ENCODE data around the gene TASP1.
"Not testable (repeated sequence)": the region's sequence is repeated elsewhere in the genome, so short reads cannot be mapped to it uniquely, and the experiment has no call there.

Gene TASP1

DNA sequence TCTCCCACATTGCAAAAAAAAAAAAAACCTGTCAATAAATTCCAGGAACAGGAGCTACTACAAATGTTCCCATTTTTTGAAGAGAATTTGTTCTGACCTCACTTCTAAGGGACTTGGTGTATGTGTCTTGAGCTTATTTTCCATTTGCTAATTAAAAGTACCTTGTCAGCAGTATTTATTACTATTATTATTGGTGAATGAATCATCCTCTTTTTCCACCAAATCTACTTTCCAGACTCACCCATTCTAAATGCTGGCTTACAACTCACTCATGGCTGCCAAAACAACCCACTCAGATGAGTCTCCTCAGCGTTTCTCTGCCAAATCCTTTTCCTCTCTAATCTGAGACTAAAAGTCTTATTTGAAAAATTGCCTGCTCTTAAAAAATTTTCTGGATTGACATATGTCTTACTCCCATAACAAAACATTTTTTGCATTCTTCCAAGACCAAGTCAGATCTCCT, 33.2 kb upstream of the TASP1 start:
- H3K9ac ChIP-seq (ENCODE audit: low read depth in 1 of 2, low read length in 2 of 2) = no peak overlapping the region
- H3K4me1 ChIP-seq (ENCODE audit: control insufficient read depth in 1 of 2, insufficient read depth in 2 of 2, low read length in 2 of 2) = no peaks in the 10 kb centered on the region
- H3K4me3 ChIP-seq (ENCODE audit: low read depth in 1 of 2, low read length in 2 of 2) = no peak overlapping the region
- H3K9me3 ChIP-seq (ENCODE audit: control insufficient read depth in 1 of 2, low read length in 2 of 2) = no peaks in the 10 kb centered on the region
- H3K36me3 ChIP-seq (ENCODE audit: control insufficient read depth in 1 of 2, insufficient read depth in 2 of 2, low read length in 2 of 2) = no peaks in the 10 kb centered on the region
- no peaks in the 10 kb centered on the region for H3K27me3 ChIP-seq (ENCODE audit: control insufficient read depth in 1 of 2, insufficient read depth in 2 of 2, low read length in 2 of 2)
- no peak overlapping the region for H3K27ac ChIP-seq (ENCODE audit: low read depth, low read length)

DNA sequence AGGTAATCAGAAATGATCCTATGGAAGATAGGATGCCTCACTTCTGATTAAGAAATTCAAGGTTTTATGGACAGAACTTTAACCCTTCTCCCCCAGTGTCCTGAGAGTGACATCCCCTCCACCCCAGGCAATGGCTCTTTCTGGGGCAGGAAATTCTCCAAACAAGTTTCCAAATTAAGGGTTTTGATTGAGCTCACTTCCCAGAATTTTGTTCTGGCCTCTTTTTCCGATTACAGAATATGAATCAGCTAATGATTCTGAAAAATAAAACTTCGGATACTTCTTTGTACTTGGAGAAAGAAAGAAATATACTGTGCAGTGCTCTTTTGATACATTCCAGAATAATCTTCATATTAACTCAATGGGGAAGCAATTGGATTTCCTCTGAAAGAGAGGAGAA, 32.8 kb upstream of the TASP1 start:
- no peak overlapping the region for H3K27ac ChIP-seq (ENCODE audit: low read depth, low read length)
- no peaks in the 10 kb centered on the region for H3K4me1 ChIP-seq (ENCODE audit: control insufficient read depth in 1 of 2, insufficient read depth in 2 of 2, low read length in 2 of 2)
- H3K9me3 ChIP-seq (ENCODE audit: control insufficient read depth in 1 of 2, low read length in 2 of 2) = no peaks in the 10 kb centered on the region
- H3K4me3 ChIP-seq (ENCODE audit: low read depth in 1 of 2, low read length in 2 of 2) = no peak overlapping the region
- no peaks in the 10 kb centered on the region for H3K36me3 ChIP-seq (ENCODE audit: control insufficient read depth in 1 of 2, insufficient read depth in 2 of 2, low read length in 2 of 2)
- no peak overlapping the region for H3K9ac ChIP-seq (ENCODE audit: low read depth in 1 of 2, low read length in 2 of 2)
- no peaks in the 10 kb centered on the region for H3K27me3 ChIP-seq (ENCODE audit: control insufficient read depth in 1 of 2, insufficient read depth in 2 of 2, low read length in 2 of 2)

DNA sequence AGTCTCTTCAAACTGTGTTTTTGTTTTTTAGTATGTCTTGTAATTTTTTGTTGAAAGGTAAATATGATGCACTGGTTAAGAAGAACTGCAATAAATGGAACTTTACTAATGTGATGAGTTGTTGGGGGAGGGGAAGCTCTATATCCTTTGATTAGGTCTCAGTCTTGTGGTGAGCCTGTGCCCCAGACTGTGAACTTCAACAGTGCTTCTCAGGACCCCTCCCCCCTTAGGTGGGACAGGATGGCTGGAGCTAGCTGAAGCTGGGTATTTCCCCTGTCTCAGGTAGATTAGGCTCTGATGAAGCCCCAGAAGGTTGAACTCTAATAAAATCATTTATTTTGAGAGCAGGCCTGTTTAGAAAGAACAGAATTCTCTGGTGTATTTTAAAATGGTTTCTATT, 31.4 kb upstream of the TASP1 start:
- no peak overlapping the region for H3K4me3 ChIP-seq (ENCODE audit: low read depth in 1 of 2, low read length in 2 of 2)
- no peak overlapping the region for H3K27ac ChIP-seq (ENCODE audit: low read depth, low read length)
- no peaks in the 10 kb centered on the region for H3K36me3 ChIP-seq (ENCODE audit: control insufficient read depth in 1 of 2, insufficient read depth in 2 of 2, low read length in 2 of 2)

DNA sequence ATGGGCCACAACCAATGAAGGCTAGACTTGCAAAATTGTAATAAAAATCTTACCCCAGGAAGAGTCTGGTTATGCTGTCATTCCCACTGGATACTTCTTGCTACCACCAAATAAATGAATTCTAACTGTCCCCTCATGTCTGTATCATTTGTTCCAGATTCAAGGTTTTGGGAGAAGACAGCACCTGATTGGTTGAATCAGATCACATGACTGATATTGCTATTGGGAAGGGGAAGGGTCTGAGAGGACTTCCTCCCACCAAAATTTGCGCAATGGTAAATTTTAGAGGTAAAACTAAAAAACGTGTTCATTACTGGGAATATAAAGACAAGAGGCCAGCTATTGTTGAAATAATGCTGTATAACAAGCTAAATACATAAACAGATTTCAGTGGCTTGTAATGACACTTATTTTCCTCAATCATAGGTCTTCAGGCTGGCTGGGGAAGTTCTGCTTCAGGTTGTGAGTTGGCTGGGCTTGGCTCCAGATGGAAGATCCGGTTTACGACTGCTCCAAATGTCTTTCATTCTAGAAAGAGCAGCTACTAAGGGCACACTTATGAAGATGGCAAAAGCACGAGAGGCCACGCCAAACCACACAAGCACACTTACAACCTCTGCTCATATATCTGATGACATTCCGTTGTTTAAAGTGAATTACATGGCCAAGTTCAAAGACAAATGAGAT, 27.1 kb upstream of the TASP1 start:
- no peak overlapping the region for H3K27ac ChIP-seq (ENCODE audit: low read depth, low read length)
- peaks cover 0 to 3% of the 10 kb centered on the region in 2 donors for H3K27me3 ChIP-seq (ENCODE audit: control insufficient read depth in 1 of 2, insufficient read depth in 2 of 2, low read length in 2 of 2)
- H3K4me1 ChIP-seq (ENCODE audit: control insufficient read depth in 1 of 2, insufficient read depth in 2 of 2, low read length in 2 of 2) = no peaks in the 10 kb centered on the region
- H3K9me3 ChIP-seq (ENCODE audit: control insufficient read depth in 1 of 2, low read length in 2 of 2) = no peaks in the 10 kb centered on the region
- H3K9ac ChIP-seq (ENCODE audit: low read depth in 1 of 2, low read length in 2 of 2) = no peak overlapping the region
- H3K4me3 ChIP-seq (ENCODE audit: low read depth in 1 of 2, low read length in 2 of 2) = no peak overlapping the region
- H3K36me3 ChIP-seq (ENCODE audit: control insufficient read depth in 1 of 2, insufficient read depth in 2 of 2, low read length in 2 of 2) = no peaks in the 10 kb centered on the region

More for the DNA sequence above, 31.4 kb upstream of the TASP1 start:
- no peak overlapping the region for H3K9ac ChIP-seq (ENCODE audit: low read depth in 1 of 2, low read length in 2 of 2)
- no peaks in the 10 kb centered on the region for H3K9me3 ChIP-seq (ENCODE audit: control insufficient read depth in 1 of 2, low read length in 2 of 2)
- H3K4me1 ChIP-seq (ENCODE audit: control insufficient read depth in 1 of 2, insufficient read depth in 2 of 2, low read length in 2 of 2) = no peaks in the 10 kb centered on the region
- no peaks in the 10 kb centered on the region for H3K27me3 ChIP-seq (ENCODE audit: control insufficient read depth in 1 of 2, insufficient read depth in 2 of 2, low read length in 2 of 2)

DNA sequence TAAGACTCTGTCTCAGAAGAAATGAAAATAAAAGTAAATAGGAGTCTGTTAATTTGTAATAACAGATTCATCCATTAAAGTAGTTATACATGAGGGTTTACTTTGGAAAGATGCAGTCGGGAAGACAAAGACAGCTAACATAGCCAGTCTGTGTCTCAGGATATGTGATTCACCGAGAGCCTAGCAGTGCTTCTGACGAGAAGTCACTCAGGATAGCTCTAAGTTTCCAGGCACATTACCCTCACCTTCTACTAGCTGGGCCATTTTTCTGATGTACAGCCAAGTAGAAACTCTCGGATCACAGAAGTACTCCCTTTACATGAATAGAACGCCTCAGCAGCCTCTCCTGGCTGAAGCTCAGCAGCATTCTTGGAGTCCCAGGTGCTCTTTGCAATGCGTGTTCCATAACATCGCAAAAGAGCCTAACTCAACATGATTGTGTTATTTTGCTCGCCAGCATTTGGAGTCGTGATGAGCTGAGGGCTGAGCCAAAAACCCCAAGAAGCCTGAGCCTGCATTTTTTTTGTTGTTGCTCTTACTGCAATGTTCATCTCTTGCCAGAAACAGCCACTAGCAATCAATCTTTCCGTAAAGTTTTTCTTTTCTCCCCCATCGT, 22.4 kb upstream of the TASP1 start:
- no peaks in the 10 kb centered on the region for H3K4me1 ChIP-seq (ENCODE audit: control insufficient read depth in 1 of 2, insufficient read depth in 2 of 2, low read length in 2 of 2)
- H3K9ac ChIP-seq (ENCODE audit: low read depth in 1 of 2, low read length in 2 of 2) = no peak overlapping the region
- peaks cover 0 to 3% of the 10 kb centered on the region in 2 donors for H3K27me3 ChIP-seq (ENCODE audit: control insufficient read depth in 1 of 2, insufficient read depth in 2 of 2, low read length in 2 of 2)
- no peak overlapping the region for H3K4me3 ChIP-seq (ENCODE audit: low read depth in 1 of 2, low read length in 2 of 2)
- no peaks in the 10 kb centered on the region for H3K36me3 ChIP-seq (ENCODE audit: control insufficient read depth in 1 of 2, insufficient read depth in 2 of 2, low read length in 2 of 2)
- no peak overlapping the region for H3K27ac ChIP-seq (ENCODE audit: low read depth, low read length)
- H3K9me3 ChIP-seq (ENCODE audit: control insufficient read depth in 1 of 2, low read length in 2 of 2) = no peaks in the 10 kb centered on the region

DNA sequence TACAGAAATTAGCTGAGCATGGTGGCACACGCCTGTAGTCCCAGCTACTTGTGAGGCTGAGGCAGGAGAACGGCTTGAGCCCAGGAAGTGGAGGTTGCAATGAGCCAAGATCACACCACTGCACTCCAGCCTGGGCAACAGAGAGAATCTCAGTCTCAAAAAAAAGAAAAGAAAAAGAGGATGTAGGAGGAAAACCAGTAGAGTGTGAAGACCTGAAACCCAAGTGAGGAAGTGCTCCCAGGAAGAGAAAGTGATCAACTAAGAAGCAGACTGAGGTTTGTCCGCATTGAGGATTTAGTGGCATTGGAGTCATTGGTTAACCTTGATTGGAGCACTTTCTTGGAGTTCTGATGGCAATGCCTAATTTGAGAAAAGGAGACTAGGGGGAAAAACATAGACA, 20.6 kb upstream of the TASP1 start:
- Histone ChIP-seq H3K27me3 (ENCODE audit: control insufficient read depth in 1 of 2, insufficient read depth in 2 of 2, low read length in 2 of 2) (peaks cover 0 to 3% of the 10 kb centered on the region in 2 donors), H3K9me3 (ENCODE audit: control insufficient read depth in 1 of 2, low read length in 2 of 2) (no peaks in the 10 kb centered on the region), H3K36me3 (ENCODE audit: control insufficient read depth in 1 of 2, insufficient read depth in 2 of 2, low read length in 2 of 2) (no peaks in the 10 kb centered on the region), H3K4me1 (ENCODE audit: control insufficient read depth in 1 of 2, insufficient read depth in 2 of 2, low read length in 2 of 2) (no peaks in the 10 kb centered on the region), H3K9ac (ENCODE audit: low read depth in 1 of 2, low read length in 2 of 2) (no peak overlapping the region), H3K4me3 (ENCODE audit: low read depth in 1 of 2, low read length in 2 of 2) (no peak overlapping the region), H3K27ac (ENCODE audit: low read depth, low read length) (no peak overlapping the region)

DNA sequence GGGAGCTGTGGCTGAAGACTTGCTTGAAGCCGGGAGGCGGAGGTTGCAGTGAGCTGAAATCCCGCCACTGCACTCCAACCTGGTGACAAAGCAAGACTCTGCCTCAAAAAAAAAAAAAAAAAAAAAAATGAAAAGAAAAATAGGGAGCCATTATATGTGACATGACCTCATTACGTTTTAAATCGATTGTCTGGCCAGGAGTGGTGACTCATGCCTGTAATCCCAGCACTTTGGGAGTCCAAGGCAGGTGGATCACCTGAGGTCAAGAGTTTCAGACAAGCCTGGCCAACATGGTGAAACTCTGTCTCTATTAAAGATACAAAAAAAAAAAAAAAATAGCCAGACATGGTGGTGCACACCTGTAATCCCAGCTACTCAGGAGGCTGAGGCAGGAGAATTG, 19.3 kb upstream of the TASP1 start:
- H3K9ac ChIP-seq (ENCODE audit: low read depth in 1 of 2, low read length in 2 of 2); H3K4me3 ChIP-seq (ENCODE audit: low read depth in 1 of 2, low read length in 2 of 2); H3K27ac ChIP-seq (ENCODE audit: low read depth, low read length); H3K9me3 ChIP-seq (ENCODE audit: control insufficient read depth in 1 of 2, low read length in 2 of 2); H3K27me3 ChIP-seq (ENCODE audit: control insufficient read depth in 1 of 2, insufficient read depth in 2 of 2, low read length in 2 of 2); H3K4me1 ChIP-seq (ENCODE audit: control insufficient read depth in 1 of 2, insufficient read depth in 2 of 2, low read length in 2 of 2); H3K36me3 ChIP-seq (ENCODE audit: control insufficient read depth in 1 of 2, insufficient read depth in 2 of 2, low read length in 2 of 2): not testable (repeated sequence)

DNA sequence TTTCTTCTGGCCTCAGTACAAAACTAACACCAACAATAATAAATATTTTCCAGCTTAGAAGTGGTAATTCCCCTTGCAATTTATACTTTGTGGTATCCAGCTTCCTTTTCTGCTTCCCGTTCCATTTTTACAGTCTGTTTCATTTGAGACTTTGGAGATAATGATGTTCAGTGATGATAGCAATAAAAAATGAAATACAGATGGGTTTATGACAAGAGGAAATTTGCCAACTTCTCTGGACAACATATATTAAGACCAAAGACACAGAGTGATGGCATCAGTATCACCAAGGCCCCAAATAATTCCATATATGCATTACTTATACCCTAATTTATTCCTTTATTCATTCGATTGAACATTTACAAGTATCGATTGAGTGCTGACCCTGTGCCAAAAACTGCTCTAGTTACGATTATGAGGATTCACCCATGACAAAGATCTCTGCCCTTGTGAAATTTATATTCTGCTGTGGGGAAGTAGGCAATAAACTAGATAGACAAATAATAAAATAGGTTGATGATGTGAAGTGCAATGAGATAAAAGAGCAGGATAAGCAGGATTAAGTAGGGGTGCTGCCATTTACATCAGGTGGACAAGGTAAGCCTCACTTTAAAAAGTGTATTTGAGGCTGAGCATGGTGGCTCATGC, 18.1 kb upstream of the TASP1 start:
- Histone ChIP-seq H3K4me1 (ENCODE audit: control insufficient read depth in 1 of 2, insufficient read depth in 2 of 2, low read length in 2 of 2) (no peaks in the 10 kb centered on the region), H3K27ac (ENCODE audit: low read depth, low read length) (no peak overlapping the region), H3K9ac (ENCODE audit: low read depth in 1 of 2, low read length in 2 of 2) (no peak overlapping the region), H3K27me3 (ENCODE audit: control insufficient read depth in 1 of 2, insufficient read depth in 2 of 2, low read length in 2 of 2) (peaks cover 0 to 3% of the 10 kb centered on the region in 2 donors), H3K36me3 (ENCODE audit: control insufficient read depth in 1 of 2, insufficient read depth in 2 of 2, low read length in 2 of 2) (no peaks in the 10 kb centered on the region), H3K9me3 (ENCODE audit: control insufficient read depth in 1 of 2, low read length in 2 of 2) (no peaks in the 10 kb centered on the region), H3K4me3 (ENCODE audit: low read depth in 1 of 2, low read length in 2 of 2) (no peak overlapping the region)

DNA sequence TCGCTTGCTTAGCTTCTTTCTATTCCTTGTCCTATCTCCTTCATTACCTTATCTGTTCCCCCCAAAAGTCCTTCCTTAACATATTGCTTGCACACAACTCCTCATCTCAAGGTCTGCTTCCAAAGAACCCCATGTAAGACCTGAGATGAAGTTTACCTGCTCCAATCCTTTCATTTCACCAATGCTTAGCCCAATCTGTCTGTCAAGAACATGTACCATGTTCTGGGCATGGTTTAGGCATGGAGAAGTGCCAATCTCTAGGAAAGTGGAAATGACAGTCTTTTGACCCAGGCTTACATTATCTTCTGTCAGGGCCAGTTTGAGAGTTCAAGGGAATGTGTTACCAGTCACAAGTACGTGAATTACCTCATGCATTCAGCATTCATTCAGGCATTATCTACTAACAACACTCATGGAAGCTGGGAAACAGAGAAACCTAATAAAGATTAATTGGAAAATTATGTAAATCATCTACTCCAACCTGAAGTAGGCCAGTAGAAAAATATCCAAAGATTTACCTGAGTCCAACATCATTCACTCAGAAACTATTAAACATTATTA, 15.8 kb upstream of the TASP1 start:
- H3K4me1 ChIP-seq (ENCODE audit: control insufficient read depth in 1 of 2, insufficient read depth in 2 of 2, low read length in 2 of 2) = no peaks in the 10 kb centered on the region
- H3K9ac ChIP-seq (ENCODE audit: low read depth in 1 of 2, low read length in 2 of 2) = no peak overlapping the region
- no peaks in the 10 kb centered on the region for H3K27me3 ChIP-seq (ENCODE audit: control insufficient read depth in 1 of 2, insufficient read depth in 2 of 2, low read length in 2 of 2)
- no peak overlapping the region for H3K4me3 ChIP-seq (ENCODE audit: low read depth in 1 of 2, low read length in 2 of 2)
- no peaks in the 10 kb centered on the region for H3K36me3 ChIP-seq (ENCODE audit: control insufficient read depth in 1 of 2, insufficient read depth in 2 of 2, low read length in 2 of 2)
- H3K27ac ChIP-seq (ENCODE audit: low read depth, low read length) = no peak overlapping the region
- H3K9me3 ChIP-seq (ENCODE audit: control insufficient read depth in 1 of 2, low read length in 2 of 2) = no peaks in the 10 kb centered on the region

DNA sequence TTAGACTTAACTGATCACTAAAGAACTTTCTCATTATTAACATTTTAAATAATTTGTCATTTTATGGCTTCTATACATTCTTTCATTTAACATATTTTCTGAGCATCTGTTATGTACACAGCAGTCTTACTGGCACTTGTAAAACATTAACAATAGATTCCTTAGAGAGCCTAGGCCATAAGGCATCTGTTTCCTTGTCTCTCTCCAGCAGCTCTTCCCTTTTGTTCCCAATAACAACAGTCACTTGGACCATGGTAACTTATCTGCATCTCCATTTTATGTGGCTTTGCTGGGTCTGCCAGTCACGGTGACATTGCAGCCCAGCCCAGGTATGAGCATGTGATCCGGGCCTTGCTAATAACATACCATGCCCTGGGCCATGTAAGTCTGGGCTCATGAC, 11.7 kb upstream of the TASP1 start:
- no peaks in the 10 kb centered on the region for H3K4me1 ChIP-seq (ENCODE audit: control insufficient read depth in 1 of 2, insufficient read depth in 2 of 2, low read length in 2 of 2)
- H3K4me3 ChIP-seq (ENCODE audit: low read depth in 1 of 2, low read length in 2 of 2) = no peak overlapping the region
- H3K36me3 ChIP-seq (ENCODE audit: control insufficient read depth in 1 of 2, insufficient read depth in 2 of 2, low read length in 2 of 2) = no peaks in the 10 kb centered on the region
- H3K27ac ChIP-seq (ENCODE audit: low read depth, low read length) = no peak overlapping the region
- no peaks in the 10 kb centered on the region for H3K9me3 ChIP-seq (ENCODE audit: control insufficient read depth in 1 of 2, low read length in 2 of 2)
- H3K9ac ChIP-seq (ENCODE audit: low read depth in 1 of 2, low read length in 2 of 2) = no peak overlapping the region
- H3K27me3 ChIP-seq (ENCODE audit: control insufficient read depth in 1 of 2, insufficient read depth in 2 of 2, low read length in 2 of 2) = no peaks in the 10 kb centered on the region
